H9 (cell line): ENCODE measurements around the gene CCIN. TPM values are rescaled to one million over a fixed set of nuclear protein-coding genes. Genes with fewer than 3 reads are reported as not detected.

ENCODE experiments used
- DNase-seq: peaks from one replicate; pipeline ENCODE4 v3.0.0-alpha.2; 2017
- H2AFZ ChIP-seq: one replicate; pipeline ENCODE4 v1.6.1; 2013; ENCODE audit warnings: mild to moderate bottlenecking, low read length, control low read depth, moderate library complexity
- H2AK5ac ChIP-seq: 2 replicates; pipeline ENCODE4 v1.6.1; 2013; ENCODE audit warnings: low read length, control low read depth, mixed read lengths; ENCODE audit not compliant: insufficient read length
- H2BK120ac ChIP-seq: one replicate; pipeline ENCODE4 v1.6.1; 2013; ENCODE audit warnings: low read depth, mild to moderate bottlenecking, low read length, control low read depth, inconsistent platforms; ENCODE audit not compliant: poor library complexity, severe bottlenecking
- H2BK12ac ChIP-seq: 2 replicates; pipeline ENCODE4 v1.6.1; 2013; ENCODE audit warnings: low read length, control low read depth, mixed read lengths, low read depth; ENCODE audit not compliant: insufficient read length
- H2BK15ac ChIP-seq: 2 replicates; pipeline ENCODE4 v1.6.1; 2013; ENCODE audit warnings: low read depth, low read length, control low read depth
- H2BK20ac ChIP-seq: one replicate; pipeline ENCODE4 v1.6.1; 2013; ENCODE audit warnings: low read depth, mild to moderate bottlenecking, low read length, control low read depth, inconsistent platforms; ENCODE audit not compliant: poor library complexity, severe bottlenecking
- H2BK5ac ChIP-seq: 2 replicates; pipeline ENCODE4 v1.6.1; 2013; ENCODE audit warnings: low read length, control low read depth, mixed read lengths; ENCODE audit not compliant: insufficient read length
- H3K14ac ChIP-seq: 2 replicates; pipeline ENCODE4 v1.6.1; 2013; ENCODE audit warnings: low read length, control low read depth; ENCODE audit not compliant: insufficient read depth
- H3K18ac ChIP-seq: 2 replicates; pipeline ENCODE4 v1.6.1; 2013; ENCODE audit warnings: low read depth, mild to moderate bottlenecking, mixed read lengths, low read length, control low read depth; ENCODE audit not compliant: insufficient read length
- H3K23ac ChIP-seq: 2 replicates; pipeline ENCODE4 v1.6.1; 2013; ENCODE audit warnings: low read length, control low read depth, mixed read lengths, low read depth; ENCODE audit not compliant: insufficient read length
- H3K23me2 ChIP-seq: 2 replicates; pipeline ENCODE4 v1.6.1; 2013; ENCODE audit warnings: low read depth, mild to moderate bottlenecking, mixed read lengths, low read length, control low read depth; ENCODE audit not compliant: insufficient read length, poor library complexity, severe bottlenecking
- H3K27ac ChIP-seq: 2 replicates; pipeline ENCODE4 v1.5.1; 2013; ENCODE audit warnings: low read length, control low read depth, mixed read lengths, low read depth; ENCODE audit not compliant: insufficient read length
- H3K27me3 ChIP-seq: 2 replicates; pipeline ENCODE4 v1.6.1; 2013; ENCODE audit warnings: low read length, control low read depth, inconsistent platforms; ENCODE audit not compliant: insufficient read depth
- H3K4ac ChIP-seq: 2 replicates; pipeline ENCODE4 v1.6.1; 2013; ENCODE audit warnings: low read depth, mild to moderate bottlenecking, control low read depth, inconsistent platforms, low read length, moderate library complexity
- H3K4me1 ChIP-seq: 2 replicates; pipeline ENCODE4 v1.6.1; 2013; ENCODE audit warnings: low read length, control low read depth, inconsistent platforms; ENCODE audit not compliant: insufficient read depth
- H3K4me2 ChIP-seq: 2 replicates; pipeline ENCODE4 v1.6.1; 2013; ENCODE audit warnings: low read length, control low read depth, mixed read lengths; ENCODE audit not compliant: insufficient read length, insufficient read depth
- H3K56ac ChIP-seq: 2 replicates; pipeline ENCODE4 v1.6.1; 2013; ENCODE audit warnings: low read depth, mild to moderate bottlenecking, mixed read lengths, low read length, control low read depth; ENCODE audit not compliant: insufficient read length
- H3K79me1 ChIP-seq: 2 replicates; pipeline ENCODE4 v1.6.1; 2013; ENCODE audit warnings: low read depth, mild to moderate bottlenecking, moderate library complexity, low read length, control low read depth, inconsistent platforms; ENCODE audit not compliant: insufficient read depth, poor library complexity, severe bottlenecking
- H3K79me2 ChIP-seq: 2 replicates; pipeline ENCODE4 v1.6.1; 2013; ENCODE audit warnings: low read length, control low read depth, inconsistent platforms; ENCODE audit not compliant: insufficient read depth
- H3K9ac ChIP-seq: 2 replicates; pipeline ENCODE4 v1.6.1; 2013; ENCODE audit warnings: low read length, control low read depth, mixed read lengths; ENCODE audit not compliant: insufficient read length; ENCODE audit errors: extremely low read depth
- H3K9me3 ChIP-seq: one replicate; pipeline ENCODE4 v1.6.1; 2013; ENCODE audit warnings: low read depth, low read length, inconsistent platforms; ENCODE audit not compliant: control insufficient read depth
- H3T11ph ChIP-seq: one replicate; pipeline ENCODE4 v1.6.1; 2013; ENCODE audit warnings: mild to moderate bottlenecking, low read length, control low read depth, inconsistent platforms
- H4K20me1 ChIP-seq: one replicate; pipeline ENCODE4 v1.6.1; 2013; ENCODE audit not compliant: control insufficient read depth, insufficient read length, insufficient read depth
- H4K5ac ChIP-seq: 2 replicates; pipeline ENCODE4 v1.6.1; 2013; ENCODE audit warnings: low read depth, mild to moderate bottlenecking, mixed read lengths, low read length, control low read depth; ENCODE audit not compliant: insufficient read length
- H4K8ac ChIP-seq: replicated peaks from 2 replicates; pipeline ENCODE4 v1.6.1; 2013; ENCODE audit warnings: low read length, control low read depth, mixed read lengths, low read depth; ENCODE audit not compliant: insufficient read length
- H4K91ac ChIP-seq: 2 replicates; pipeline ENCODE4 v1.6.1; 2013; ENCODE audit warnings: low read depth, mild to moderate bottlenecking, moderate library complexity, mixed read lengths, low read length, control low read depth; ENCODE audit not compliant: insufficient read length
- H3K27ac Mint-ChIP-seq, 3 experiments: 2 replicates in 2 of 3; 3 replicates in 1 of 3; pipeline ENCODE4 v1.8.0; 2020 to 2021; ENCODE audit warnings: mixed read lengths in 3 of 3, mild to moderate bottlenecking in 1 of 3, moderate library complexity in 1 of 3
- H3K27me3 Mint-ChIP-seq: 2 replicates; pipeline ENCODE4 v1.8.0; 2021; ENCODE audit warnings: low read depth, mild to moderate bottlenecking, moderate library complexity, mixed read lengths
- H3K36me3 Mint-ChIP-seq, 3 experiments: 2 replicates in 2 of 3; 3 replicates in 1 of 3; pipeline ENCODE4 v1.8.0; 2020 to 2021; ENCODE audit warnings: low read depth in 3 of 3, mixed read lengths in 3 of 3; ENCODE audit not compliant: insufficient read depth in 1 of 3
- H3K4me1 Mint-ChIP-seq, 2 experiments: 2 replicates each; pipeline ENCODE4 v1.8.0; 2020; ENCODE audit warnings: mixed read lengths in 2 of 2
- H3K4me3 Mint-ChIP-seq, 2 experiments: 2 replicates in 1 of 2; 3 replicates in 1 of 2; pipeline ENCODE4 v1.8.0; 2020 to 2021; ENCODE audit warnings: mild to moderate bottlenecking in 2 of 2, mixed read lengths in 2 of 2, moderate library complexity in 1 of 2
- H3K9me3 Mint-ChIP-seq, 2 experiments: 2 replicates in 1 of 2; 3 replicates in 1 of 2; pipeline ENCODE4 v1.8.0; 2020; ENCODE audit warnings: mild to moderate bottlenecking in 2 of 2, mixed read lengths in 2 of 2, moderate library complexity in 1 of 2
- CTCF ChIP-seq: fragments of 200-600 bp; sonication (generic); conservative IDR thresholded peaks from 3 replicates; pipeline ENCODE4 v1.8.0; 2021; ENCODE audit warnings: antibody characterized with exemption, mild to moderate bottlenecking
- total RNA-seq: library from RNA; stranded (reverse); gene quantifications from 2 replicates; pipeline ENCODE4 v1.2.1, GENCODE V29; 2021

CCIN gene
- total RNA-seq, 1 experiment from 2014 or later: not detected

GRCh38 chr9:36187414-36187813 is 18.2 kb downstream of the CCIN start:
- H4K5ac ChIP-seq: no peak overlapping the region
- H4K91ac ChIP-seq: no peak overlapping the region
- H3K18ac ChIP-seq: no peak overlapping the region
- H3T11ph ChIP-seq: no peak overlapping the region
- no peaks in the 10 kb centered on the region for H4K20me1 ChIP-seq
- H3K4me1 Mint-ChIP-seq: peaks cover 13 to 17% of the 10 kb centered on the region in 2 experiments
- peaks cover under 1 to 3% of the 10 kb centered on the region in 2 experiments; a peak in 3 of 5 replicates for H3K9me3 Mint-ChIP-seq
- no peak overlapping the region for H3K14ac ChIP-seq
- no peak overlapping the region for H3K27ac Mint-ChIP-seq
- H2BK5ac ChIP-seq: no peak overlapping the region
- H3K56ac ChIP-seq: no peak overlapping the region
- H3K27me3 Mint-ChIP-seq: peaks cover 10% of the 10 kb centered on the region
- H2AFZ ChIP-seq: no peak overlapping the region
- no peak overlapping the region for H2BK20ac ChIP-seq
- no peak overlapping the region for H3K4me2 ChIP-seq
- H2BK12ac ChIP-seq: no peak overlapping the region
- no peak overlapping the region for H3K27ac ChIP-seq
- peaks cover 13% of the 10 kb centered on the region; the same call in 1 of the 2 replicates for H3K79me2 ChIP-seq
- 0 out of 2 replicates have a peak, but pooled peaks cover 4% of the 10 kb centered on the region for H3K4me1 ChIP-seq
- no peak overlapping the region for H3K9ac ChIP-seq
- DNase-seq: no peak
- no peak overlapping the region for H3K23ac ChIP-seq
- H3K4ac ChIP-seq: no peak overlapping the region
- H3K4me3 Mint-ChIP-seq: no peak overlapping the region
- H4K8ac ChIP-seq: no peak overlapping the region
- TF ChIP-seq CTCF: no peak
- no peak overlapping the region for H2BK120ac ChIP-seq
- H2BK15ac ChIP-seq: no peak overlapping the region
- H3K23me2 ChIP-seq: peaks cover 10% of the 10 kb centered on the region
- no peaks in the 10 kb centered on the region for H3K9me3 ChIP-seq
- H3K36me3 Mint-ChIP-seq: no peaks in the 10 kb centered on the region; a peak in 1 of 7 replicates
- peaks cover 3% of the 10 kb centered on the region for H3K79me1 ChIP-seq
- H2AK5ac ChIP-seq: no peak overlapping the region
- H3K27me3 ChIP-seq: no peaks in the 10 kb centered on the region
